Measurements from ENCODE around the gene GNAL. TPM values are rescaled to one million over a fixed set of nuclear protein-coding genes. Genes with fewer than 3 reads are reported as not detected.
"Not testable (repeated sequence)": the region's sequence is repeated elsewhere in the genome, so short reads cannot be mapped to it uniquely, and the experiment has no call there.

GNAL gene
- total RNA-seq, 4 donors from 2014 or later, result 13.5 to 24.6 (median 19.9) TPM

GRCh38 chr18:11889284-11889683 is 200.2 kb downstream of the GNAL start:
- no peak overlapping the region for H3K4me3 ChIP-seq
- no peaks in the 10 kb centered on the region for H3K27me3 ChIP-seq
- no peak for TF ChIP-seq POLR2AphosphoS5 (IDR thresholded peaks at IDR 0.05)
- TF ChIP-seq EP300 (IDR thresholded peaks at IDR 0.05), result no peak
- no peak for TF ChIP-seq CTCF (IDR thresholded peaks at IDR 0.05)
- no peak for TF ChIP-seq POLR2A (IDR thresholded peaks at IDR 0.05)
- H3K27ac ChIP-seq, result no peak overlapping the region
- no peaks in the 10 kb centered on the region for H3K9me3 ChIP-seq
- no peaks in the 10 kb centered on the region for H3K4me1 ChIP-seq
- WGBS, 2 donors (ENCODE audit: low coverage in 1 of 2), result 93 to 100% methylated on average over 4 to 5 of the region's 5 CpGs
- peaks cover 0 to 99% of the 10 kb centered on the region in 2 donors for H3K36me3 ChIP-seq
- no peak for ATAC-seq

GRCh38 chr18:11891737-11892136 is 202.7 kb downstream of the GNAL start:
- peaks cover 0 to 97% of the 10 kb centered on the region in 2 donors for H3K36me3 ChIP-seq
- WGBS, 2 donors (ENCODE audit: low coverage in 1 of 2), result 80 to 100% methylated on average over 1 of the region's 9 CpGs
- ATAC-seq, result no peak
- no peak overlapping the region for H3K27ac ChIP-seq
- H3K9me3 ChIP-seq, result no peaks in the 10 kb centered on the region
- no peaks in the 10 kb centered on the region for H3K27me3 ChIP-seq
- H3K4me3 ChIP-seq, result no peak overlapping the region
- TF ChIP-seq POLR2A (IDR thresholded peaks at IDR 0.05), result no peak
- no peak for TF ChIP-seq EP300 (IDR thresholded peaks at IDR 0.05)
- no peak for TF ChIP-seq POLR2AphosphoS5 (IDR thresholded peaks at IDR 0.05)
- TF ChIP-seq CTCF (IDR thresholded peaks at IDR 0.05), result no peak
- no peaks in the 10 kb centered on the region for H3K4me1 ChIP-seq

- H3K4me1 ChIP-seq, H3K27ac ChIP-seq, H3K4me3 ChIP-seq, H3K9me3 ChIP-seq, H3K27me3 ChIP-seq, ATAC-seq: not testable (repeated sequence)
- WGBS, 2 donors (ENCODE audit: low coverage in 1 of 2), result 83% methylated on average over 7 of the region's 7 CpGs
- peaks cover 0 to 91% of the 10 kb centered on the region in 2 donors for H3K36me3 ChIP-seq
These were observed 203.4 kb downstream of the GNAL start for GRCh38 chr18:11892438-11892837.

GRCh38 chr18:11897781-11898180 is 208.7 kb downstream of the GNAL start:
- 0 to 100% methylated on average over 1 of the region's 1 CpG for WGBS, 2 donors (ENCODE audit: low coverage in 1 of 2)
- H3K9me3 ChIP-seq, result no peaks in the 10 kb centered on the region
- ATAC-seq, result no peak
- TF ChIP-seq EP300 (IDR thresholded peaks at IDR 0.05) (no peak), POLR2AphosphoS5 (IDR thresholded peaks at IDR 0.05) (no peak), POLR2A (IDR thresholded peaks at IDR 0.05) (no peak)
- peaks cover 0 to 64% of the 10 kb centered on the region in 2 donors for H3K36me3 ChIP-seq
- H3K4me1 ChIP-seq, result no peaks in the 10 kb centered on the region
- no peak overlapping the region for H3K27ac ChIP-seq
- H3K4me3 ChIP-seq, result no peak overlapping the region
- no peaks in the 10 kb centered on the region for H3K27me3 ChIP-seq

GRCh38 chr18:11899063-11899462 is 210.0 kb downstream of the GNAL start:
- TF ChIP-seq POLR2A (IDR thresholded peaks at IDR 0.05) (no peak), POLR2AphosphoS5 (IDR thresholded peaks at IDR 0.05) (no peak), CTCF (IDR thresholded peaks at IDR 0.05) (no peak), EP300 (IDR thresholded peaks at IDR 0.05) (no peak)
- Histone ChIP-seq H3K4me1 (no peaks in the 10 kb centered on the region), H3K4me3 (no peak overlapping the region), H3K27me3 (no peaks in the 10 kb centered on the region), H3K36me3 (peaks cover 0 to 63% of the 10 kb centered on the region in 2 donors), H3K9me3 (no peaks in the 10 kb centered on the region), H3K27ac (no peak overlapping the region)
- WGBS, 2 donors (ENCODE audit: low coverage in 1 of 2), result 83 to 86% methylated on average over 2 to 3 of the region's 3 CpGs
- ATAC-seq, result no peak

- Histone ChIP-seq H3K4me3 (no peak overlapping the region), H3K36me3 (peaks cover 0 to 49% of the 10 kb centered on the region in 2 donors), H3K27me3 (no peaks in the 10 kb centered on the region), H3K9me3 (no peaks in the 10 kb centered on the region), H3K4me1 (peaks cover 0 to 2% (median 0%) of the 10 kb centered on the region in 3 donors), H3K27ac (no peak overlapping the region)
- WGBS, 2 donors (ENCODE audit: low coverage in 1 of 2), result 68 to 74% methylated on average over 2 to 3 of the region's 5 CpGs
- no peak for TF ChIP-seq CTCF (IDR thresholded peaks at IDR 0.05)
- no peak for TF ChIP-seq POLR2AphosphoS5 (IDR thresholded peaks at IDR 0.05)
- no peak for TF ChIP-seq EP300 (IDR thresholded peaks at IDR 0.05)
- no peak for TF ChIP-seq POLR2A (IDR thresholded peaks at IDR 0.05)
- ATAC-seq, result no peak
These were observed 212.9 kb downstream of the GNAL start for GRCh38 chr18:11901826-11902438.
